Erythroblast (primary cell): ENCODE measurements around the gene SOCS1.

ENCODE experiments used
- GATA1 ChIP-seq: IDR thresholded peaks from 2 replicates; pipeline ENCODE4 v1.6.1; 2011; ENCODE audit warnings: low read depth, mild to moderate bottlenecking, control low read depth, low read length, moderate library complexity
- POLR2A ChIP-seq: IDR thresholded peaks from 2 replicates; pipeline ENCODE4 v1.6.1; 2011; ENCODE audit warnings: mild to moderate bottlenecking, low read length

DNA sequence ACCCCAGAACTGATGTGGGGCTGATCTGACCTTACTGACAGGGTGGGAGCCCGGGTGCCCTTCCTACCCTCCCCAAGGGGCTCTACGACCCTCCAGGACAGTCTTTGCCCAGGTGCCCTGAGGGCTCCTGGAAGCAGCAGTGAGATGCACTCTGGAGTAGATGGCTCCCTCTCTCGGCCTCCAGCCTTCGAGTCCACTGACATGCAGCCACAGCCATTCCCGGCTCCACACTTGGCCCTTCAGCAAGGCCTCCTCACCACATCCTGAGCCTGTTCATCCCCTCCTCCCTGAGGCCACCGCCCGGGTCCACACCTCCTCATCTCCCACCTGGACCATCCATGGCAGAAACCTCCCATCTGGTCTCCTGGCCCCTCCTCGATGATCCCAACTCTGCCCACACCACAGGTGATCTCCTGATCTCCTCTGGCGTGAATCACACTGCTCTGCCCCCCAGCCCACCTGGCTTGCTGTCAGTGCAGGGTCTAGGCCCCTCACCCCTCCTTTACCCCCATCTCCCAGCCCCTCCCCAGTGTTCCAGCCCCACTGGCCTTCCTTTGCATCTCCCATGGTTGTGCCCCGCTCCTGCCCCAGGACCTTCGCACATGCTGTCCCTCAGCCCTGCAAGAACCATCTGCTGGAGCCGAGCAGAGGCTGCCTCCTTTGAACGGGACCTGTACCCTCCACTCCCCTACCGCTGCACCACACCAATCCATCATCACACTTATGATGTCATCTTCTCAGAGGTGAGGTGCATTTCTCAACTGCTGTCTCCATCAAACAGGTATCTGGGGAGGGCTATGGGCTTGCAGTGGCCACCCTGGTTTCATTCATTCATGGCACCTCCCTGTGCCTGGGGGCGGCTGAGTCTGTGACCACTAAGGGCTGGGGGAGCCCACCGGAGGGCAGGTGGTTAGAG, 44.7 kb downstream of the SOCS1 start:
- no peak for TF ChIP-seq POLR2A
- no peak for TF ChIP-seq GATA1
